Activated T-cell treated with anti-CD3 and anti-CD28 coated beads, Interleukin-2, amount 50 U/mL, for 24 hours (primary cell): ENCODE measurements around the gene DEGS2.

Source experiments
- DNase-seq: peaks from one replicate; pipeline ENCODE4 v3.0.0-alpha.2; 2020
- H3K27ac Mint-ChIP-seq: 2 replicates; pipeline ENCODE4 v1.8.0; 2020; ENCODE audit warnings: mild to moderate bottlenecking, mixed read lengths
- H3K27me3 Mint-ChIP-seq: 2 replicates; pipeline ENCODE4 v1.8.0; 2020; ENCODE audit warnings: mixed read lengths
- H3K36me3 Mint-ChIP-seq: 2 replicates; pipeline ENCODE4 v1.8.0; 2020; ENCODE audit warnings: low read depth, mixed read lengths
- H3K4me1 Mint-ChIP-seq: 2 replicates; pipeline ENCODE4 v1.8.0; 2020; ENCODE audit warnings: low read depth, mixed read lengths
- H3K4me3 Mint-ChIP-seq: 2 replicates; pipeline ENCODE4 v1.8.0; 2020; ENCODE audit warnings: mild to moderate bottlenecking, moderate library complexity, mixed read lengths
- H3K9me3 Mint-ChIP-seq: 2 replicates; pipeline ENCODE4 v1.8.0; 2020; ENCODE audit warnings: mixed read lengths

Gene DEGS2

GRCh38 chr14:100122481-100123223 lies 36.8 kb downstream of the DEGS2 start:
- Mint-ChIP-seq H3K9me3 (no peaks in the 10 kb centered on the region), H3K27ac (peak overlapping the region; percentile 70), H3K4me3 (no peak overlapping the region), H3K4me1 (peaks cover 16% of the 10 kb centered on the region), H3K27me3 (no peaks in the 10 kb centered on the region), H3K36me3 (peaks cover 86% of the 10 kb centered on the region)
- DNase-seq: no peak

- no peak for DNase-seq
- Mint-ChIP-seq H3K4me3 (no peak overlapping the region), H3K36me3 (peaks cover 85% of the 10 kb centered on the region), H3K27ac (peak overlapping the region; percentile 93), H3K27me3 (no peaks in the 10 kb centered on the region), H3K9me3 (no peaks in the 10 kb centered on the region), H3K4me1 (peaks cover 20% of the 10 kb centered on the region)
These were observed 37.6 kb downstream of the DEGS2 start for GRCh38 chr14:100121643-100122480.

GRCh38 chr14:100120522-100121269 lies 38.7 kb downstream of the DEGS2 start:
- no peak for DNase-seq
- Mint-ChIP-seq H3K4me1 (peaks cover 24% of the 10 kb centered on the region), H3K9me3 (no peaks in the 10 kb centered on the region), H3K4me3 (no peak overlapping the region), H3K27me3 (no peaks in the 10 kb centered on the region), H3K27ac (peak overlapping the region; percentile 93), H3K36me3 (peaks cover 86% of the 10 kb centered on the region)

GRCh38 chr14:100119251-100119650 lies 40.2 kb downstream of the DEGS2 start:
- no peak overlapping the region for H3K4me3 Mint-ChIP-seq
- peak overlapping the region; percentile 93 for H3K27ac Mint-ChIP-seq
- H3K27me3 Mint-ChIP-seq: no peaks in the 10 kb centered on the region
- H3K9me3 Mint-ChIP-seq: no peaks in the 10 kb centered on the region
- peaks cover 83% of the 10 kb centered on the region for H3K36me3 Mint-ChIP-seq
- no peak for DNase-seq
- H3K4me1 Mint-ChIP-seq: peaks cover 24% of the 10 kb centered on the region

- H3K36me3 Mint-ChIP-seq: peaks cover 81% of the 10 kb centered on the region
These were observed 40.9 kb downstream of the DEGS2 start for GRCh38 chr14:100118396-100119011.

GRCh38 chr14:100117633-100118395 lies 41.6 kb downstream of the DEGS2 start:
- H3K9me3 Mint-ChIP-seq: no peaks in the 10 kb centered on the region
- no peak for DNase-seq
- H3K4me3 Mint-ChIP-seq: no peak overlapping the region
- peaks cover 81% of the 10 kb centered on the region for H3K36me3 Mint-ChIP-seq
- no peaks in the 10 kb centered on the region for H3K27me3 Mint-ChIP-seq
- peaks cover 34% of the 10 kb centered on the region for H3K4me1 Mint-ChIP-seq
- H3K27ac Mint-ChIP-seq: peak overlapping the region; percentile 93

More at GRCh38 chr14:100118396-100119011, 40.9 kb downstream of the DEGS2 start:
- H3K27ac Mint-ChIP-seq: peak overlapping the region; percentile 93
- H3K4me3 Mint-ChIP-seq: no peak overlapping the region
- no peaks in the 10 kb centered on the region for H3K27me3 Mint-ChIP-seq
- DNase-seq: no peak
- no peaks in the 10 kb centered on the region for H3K9me3 Mint-ChIP-seq
- H3K4me1 Mint-ChIP-seq: peaks cover 27% of the 10 kb centered on the region

- H3K36me3 Mint-ChIP-seq: peaks cover 84% of the 10 kb centered on the region
- H3K27ac Mint-ChIP-seq: peak overlapping the region; percentile 93
- H3K4me3 Mint-ChIP-seq: no peak overlapping the region
These were observed 42.4 kb downstream of the DEGS2 start for GRCh38 chr14:100117026-100117425.

GRCh38 chr14:100116134-100116533 lies 43.3 kb downstream of the DEGS2 start:
- peaks cover 86% of the 10 kb centered on the region for H3K36me3 Mint-ChIP-seq
- DNase-seq: no peak
- peak overlapping the region; percentile 93 for H3K27ac Mint-ChIP-seq
- H3K9me3 Mint-ChIP-seq: no peaks in the 10 kb centered on the region
- H3K4me1 Mint-ChIP-seq: peaks cover 43% of the 10 kb centered on the region
- no peak overlapping the region for H3K4me3 Mint-ChIP-seq
- H3K27me3 Mint-ChIP-seq: no peaks in the 10 kb centered on the region

More at GRCh38 chr14:100117026-100117425, 42.4 kb downstream of the DEGS2 start:
- no peaks in the 10 kb centered on the region for H3K9me3 Mint-ChIP-seq
- H3K27me3 Mint-ChIP-seq: no peaks in the 10 kb centered on the region
- peaks cover 40% of the 10 kb centered on the region for H3K4me1 Mint-ChIP-seq
- DNase-seq: no peak

GRCh38 chr14:100115726-100116125 lies 43.7 kb downstream of the DEGS2 start:
- no peak for DNase-seq
- H3K27me3 Mint-ChIP-seq: no peaks in the 10 kb centered on the region
- H3K27ac Mint-ChIP-seq: peak overlapping the region; percentile 93
- peaks cover 87% of the 10 kb centered on the region for H3K36me3 Mint-ChIP-seq
- no peak overlapping the region for H3K4me3 Mint-ChIP-seq
- no peaks in the 10 kb centered on the region for H3K9me3 Mint-ChIP-seq
- peaks cover 43% of the 10 kb centered on the region for H3K4me1 Mint-ChIP-seq

- H3K27me3 Mint-ChIP-seq: no peaks in the 10 kb centered on the region
- DNase-seq: no peak
- H3K4me3 Mint-ChIP-seq: no peak overlapping the region
- H3K4me1 Mint-ChIP-seq: peaks cover 44% of the 10 kb centered on the region
- no peaks in the 10 kb centered on the region for H3K9me3 Mint-ChIP-seq
- peaks cover 87% of the 10 kb centered on the region for H3K36me3 Mint-ChIP-seq
- peak overlapping the region; percentile 93 for H3K27ac Mint-ChIP-seq
These were observed 44.2 kb downstream of the DEGS2 start for GRCh38 chr14:100115236-100115635.

- peaks cover 50% of the 10 kb centered on the region for H3K4me1 Mint-ChIP-seq
- H3K27ac Mint-ChIP-seq: peak overlapping the region; percentile 93
- no peaks in the 10 kb centered on the region for H3K9me3 Mint-ChIP-seq
- no peak for DNase-seq
- H3K27me3 Mint-ChIP-seq: no peaks in the 10 kb centered on the region
- no peak overlapping the region for H3K4me3 Mint-ChIP-seq
- peaks cover 89% of the 10 kb centered on the region for H3K36me3 Mint-ChIP-seq
These were observed 45.2 kb downstream of the DEGS2 start for GRCh38 chr14:100114109-100114765.

- peaks cover 51% of the 10 kb centered on the region for H3K4me1 Mint-ChIP-seq
- H3K9me3 Mint-ChIP-seq: no peaks in the 10 kb centered on the region
- H3K36me3 Mint-ChIP-seq: peaks cover 91% of the 10 kb centered on the region
These were observed 47.3 kb downstream of the DEGS2 start for GRCh38 chr14:100111931-100112704.

More at GRCh38 chr14:100111931-100112704, 47.3 kb downstream of the DEGS2 start:
- H3K27ac Mint-ChIP-seq: peak overlapping the region; percentile 86
- DNase-seq: no peak
- no peaks in the 10 kb centered on the region for H3K27me3 Mint-ChIP-seq
- no peak overlapping the region for H3K4me3 Mint-ChIP-seq
